HEK293 (cell line): ENCODE data around the gene RNASEH1.
A peak's percentile ranks its signal among the peaks of the same experiment; 100 is the strongest.

Experiments used
- CTCF ChIA-PET: fragments of 350-600 bp; formaldehyde crosslinking; extraction: SDS; loops from one replicate; lab custom pipeline; 2021; ENCODE audit warnings: antibody characterized with exemption; lab: Yijun Ruan, JAX
- POLR2A ChIA-PET: fragments of 300-600 bp; formaldehyde crosslinking; extraction: SDS; loops from one replicate; lab custom pipeline; 2020; ENCODE audit warnings: antibody characterized with exemption, inconsistent platforms; lab: Yijun Ruan, JAX
- H3K27ac ChIP-seq: fragments of 200-500 bp; sonication (Bioruptor generic); 2 replicates; pipeline ENCODE4 v1.5.1; 2014; ENCODE audit warnings: low read depth, low read length, control low read depth, inconsistent platforms; ENCODE audit errors: extremely low read depth
- H3K36me3 ChIP-seq, 2 experiments: fragments of 200-500 bp in 1 of 2; sonication (Bioruptor generic) in 1 of 2; 1 replicate in 1 of 2; 2 replicates in 1 of 2; pipeline ENCODE4 v1.5.1; 2014 to 2017; ENCODE audit warnings: inconsistent platforms in 2 of 2, low read length in 2 of 2; ENCODE audit not compliant: control insufficient read depth in 2 of 2, insufficient read depth in 1 of 2
- H3K4me1 ChIP-seq: fragments of 200-500 bp; sonication (Bioruptor generic); 2 replicates; pipeline ENCODE4 v1.5.1; 2014; ENCODE audit warnings: mild to moderate bottlenecking, low read length, inconsistent platforms; ENCODE audit not compliant: control insufficient read depth, insufficient read depth
- H3K4me3 ChIP-seq: 2 replicates; pipeline ENCODE4 v1.5.1; 2011; ENCODE audit warnings: low read depth, mild to moderate bottlenecking, control low read depth, low read length, moderate library complexity
- H3K9me3 ChIP-seq: fragments of 200-500 bp; sonication (Bioruptor generic); 2 replicates; pipeline ENCODE4 v1.5.1; 2014; ENCODE audit warnings: low read depth, low read length, inconsistent platforms; ENCODE audit not compliant: control insufficient read depth, insufficient read depth
- PRDM2 ChIP-seq: fragments of 450-650 bp; formaldehyde crosslinking; IDR thresholded peaks from 2 replicates; pipeline ENCODE4 v1.5.1; 2016; ENCODE audit warnings: missing biosample characterization, missing genetic modification characterization, borderline replicate concordance
- SCRT1 ChIP-seq: fragments of 450-650 bp; formaldehyde crosslinking; IDR thresholded peaks from 2 replicates; pipeline ENCODE4 v1.5.1; 2016; ENCODE audit warnings: missing biosample characterization, missing genetic modification characterization, borderline replicate concordance
- SP7 ChIP-seq: fragments of 450-650 bp; formaldehyde crosslinking; IDR thresholded peaks from 2 replicates; pipeline ENCODE4 v1.5.1; 2016; ENCODE audit warnings: missing biosample characterization, missing genetic modification characterization
- ZFP3 ChIP-seq: fragments of 450-650 bp; formaldehyde crosslinking; IDR thresholded peaks from 2 replicates; pipeline ENCODE4 v1.5.1; 2016; ENCODE audit warnings: low read depth, missing biosample characterization, missing genetic modification characterization
- ZNF10 ChIP-seq: fragments of 450-650 bp; formaldehyde crosslinking; IDR thresholded peaks from 2 replicates; pipeline ENCODE4 v1.5.1; 2017; ENCODE audit warnings: missing biosample characterization, missing genetic modification characterization
- ZNF175 ChIP-seq: fragments of 450-650 bp; formaldehyde crosslinking; IDR thresholded peaks from 2 replicates; pipeline ENCODE4 v1.5.1; 2016; ENCODE audit warnings: missing biosample characterization, missing genetic modification characterization
- ZNF248 ChIP-seq: fragments of 450-650 bp; formaldehyde crosslinking; IDR thresholded peaks from 2 replicates; pipeline ENCODE4 v1.5.1; 2017; ENCODE audit warnings: missing biosample characterization, missing genetic modification characterization
- ZNF433 ChIP-seq: fragments of 450-650 bp; formaldehyde crosslinking; IDR thresholded peaks from 2 replicates; pipeline ENCODE4 v1.5.1; 2016; ENCODE audit warnings: missing biosample characterization, missing genetic modification characterization, low read depth
- ZNF560 ChIP-seq: fragments of 450-650 bp; formaldehyde crosslinking; IDR thresholded peaks from 2 replicates; pipeline ENCODE4 v1.5.1; 2017; ENCODE audit warnings: missing biosample characterization, missing genetic modification characterization, borderline replicate concordance
- ZNF561 ChIP-seq: fragments of 450-650 bp; IDR thresholded peaks from 2 replicates; pipeline ENCODE4 v1.5.1; 2018; ENCODE audit warnings: missing biosample characterization, missing genetic modification characterization, borderline replicate concordance
- ZNF621 ChIP-seq: fragments of 450-650 bp; formaldehyde crosslinking; IDR thresholded peaks from 2 replicates; pipeline ENCODE4 v1.5.1; 2017; ENCODE audit warnings: missing biosample characterization, missing genetic modification characterization
- ZNF707 ChIP-seq: fragments of 450-650 bp; formaldehyde crosslinking; IDR thresholded peaks from 2 replicates; pipeline ENCODE4 v1.5.1; 2016; ENCODE audit warnings: missing biosample characterization, missing genetic modification characterization
- ZNF747 ChIP-seq: fragments of 450-650 bp; formaldehyde crosslinking; IDR thresholded peaks from 2 replicates; pipeline ENCODE4 v1.5.1; 2016; ENCODE audit warnings: missing biosample characterization, missing genetic modification characterization
- ZNF791 ChIP-seq: fragments of 450-650 bp; formaldehyde crosslinking; IDR thresholded peaks from 2 replicates; pipeline ENCODE4 v1.5.1; 2016; ENCODE audit warnings: missing biosample characterization, missing genetic modification characterization
- ZSCAN5A ChIP-seq: fragments of 450-650 bp; formaldehyde crosslinking; IDR thresholded peaks from 2 replicates; pipeline ENCODE4 v1.5.1; 2016; ENCODE audit warnings: missing biosample characterization, missing genetic modification characterization

RNASEH1 gene

GRCh38 chr2:3563521-3563976, 5.4 kb upstream of the RNASEH1 start:
- Histone ChIP-seq H3K36me3 (peaks cover 0 to 3% of the 10 kb centered on the region in 2 experiments; a peak in 2 of 3 replicates), H3K27ac (no peak overlapping the region), H3K4me3 (no peak overlapping the region), H3K9me3 (no peaks in the 10 kb centered on the region), H3K4me1 (no peaks in the 10 kb centered on the region)
- TF ChIP-seq SCRT1 (tag by site-specific recombination) (no peak), SP7 (tag by site-specific recombination) (no peak), ZNF707 (tag by site-specific recombination) (no peak), ZNF561 (tag by site-specific recombination) (no peak), ZNF10 (tag by site-specific recombination) (no peak), ZNF747 (tag by site-specific recombination) (no peak), ZFP3 (tag by site-specific recombination) (no peak), PRDM2 (tag by site-specific recombination) (no peak), ZNF791 (tag by site-specific recombination) (no peak), ZSCAN5A (tag by site-specific recombination) (no peak), ZNF433 (tag by site-specific recombination) (no peak), ZNF560 (no peak), ZNF175 (no peak), ZNF621 (no peak)
- ChIA-PET POLR2A (no interaction called here), CTCF (no interaction called here)

- 0 out of 2 replicates have a peak, but pooled peaks cover 3% of the 10 kb centered on the region for H3K4me1 ChIP-seq
- peak overlapping the region; percentile 96 for H3K4me3 ChIP-seq
- peak overlapping the region; percentile 73; the same call in 1 of the 2 replicates for H3K27ac ChIP-seq
- peaks cover 24 to 42% of the 10 kb centered on the region in 2 experiments for H3K36me3 ChIP-seq
- ChIA-PET POLR2A (interaction anchor here (0.8 to 2.1 kb wide), 16 partner anchors 10 to 180 kb away, joined by 3 to 25 read pairs (median 6); partner anchors contain the start of genes ADI1, EIPR1 and RPS7), CTCF (no interaction called here)
- H3K9me3 ChIP-seq = no peaks in the 10 kb centered on the region
- TF ChIP-seq ZNF561 (tag by site-specific recombination) (0 out of 2 replicates have a peak, but pooled peaks have one; percentile 16), ZNF248 (no peak)
Observed at GRCh38 chr2:3557639-3558204, 411 bp downstream of the RNASEH1 start.
